ENCODE measurements around the gene SOBP. TPM values are rescaled to one million over a fixed set of nuclear protein-coding genes. Genes with fewer than 3 reads are reported as not detected.

SOBP gene
- total RNA-seq, 2 donors from 2014 or later: 0.06 TPM; not detected in 1

GRCh38 chr6:107564589-107564951 lies 74.7 kb downstream of the SOBP start:
- no peak for ATAC-seq (replicated peaks)
- H3K27me3 Mint-ChIP-seq: peaks cover 33% of the 10 kb centered on the region
- H3K4me1 Mint-ChIP-seq: no peaks in the 10 kb centered on the region
- no peak overlapping the region for H3K4me3 Mint-ChIP-seq
- H3K9me3 Mint-ChIP-seq: no peaks in the 10 kb centered on the region
- H3K27ac Mint-ChIP-seq: no peak overlapping the region
- H3K36me3 Mint-ChIP-seq (ENCODE audit: low read depth): no peaks in the 10 kb centered on the region

- Mint-ChIP-seq H3K4me1 (no peaks in the 10 kb centered on the region), H3K27ac (no peak overlapping the region), H3K9me3 (no peaks in the 10 kb centered on the region), H3K27me3 (peaks cover 36% of the 10 kb centered on the region), H3K36me3 (ENCODE audit: low read depth) (no peaks in the 10 kb centered on the region), H3K4me3 (no peak overlapping the region)
- ATAC-seq (replicated peaks): no peak
Observed at GRCh38 chr6:107565165-107565723, 75.3 kb downstream of the SOBP start.

- H3K9me3 Mint-ChIP-seq: no peaks in the 10 kb centered on the region
- H3K27me3 Mint-ChIP-seq: peaks cover 39% of the 10 kb centered on the region
- ATAC-seq (replicated peaks): no peak
- H3K4me1 Mint-ChIP-seq: no peaks in the 10 kb centered on the region
- no peak overlapping the region for H3K27ac Mint-ChIP-seq
- no peak overlapping the region for H3K4me3 Mint-ChIP-seq
- no peaks in the 10 kb centered on the region for H3K36me3 Mint-ChIP-seq (ENCODE audit: low read depth)
Observed at GRCh38 chr6:107567643-107568042, 77.7 kb downstream of the SOBP start.

- Mint-ChIP-seq H3K4me1 (no peaks in the 10 kb centered on the region), H3K4me3 (no peak overlapping the region)
Observed at GRCh38 chr6:107569473-107569872, 79.6 kb downstream of the SOBP start.

GRCh38 chr6:107571354-107571753 lies 81.4 kb downstream of the SOBP start:
- Mint-ChIP-seq H3K36me3 (ENCODE audit: low read depth) (no peaks in the 10 kb centered on the region), H3K9me3 (no peaks in the 10 kb centered on the region), H3K27ac (no peak overlapping the region), H3K4me3 (no peak overlapping the region), H3K27me3 (peaks cover 38% of the 10 kb centered on the region), H3K4me1 (no peaks in the 10 kb centered on the region)
- ATAC-seq (replicated peaks): no peak

More at GRCh38 chr6:107569473-107569872, 79.6 kb downstream of the SOBP start:
- no peak overlapping the region for H3K27ac Mint-ChIP-seq
- H3K27me3 Mint-ChIP-seq: peaks cover 40% of the 10 kb centered on the region
- ATAC-seq (replicated peaks): no peak
- H3K36me3 Mint-ChIP-seq (ENCODE audit: low read depth): no peaks in the 10 kb centered on the region
- H3K9me3 Mint-ChIP-seq: no peaks in the 10 kb centered on the region

GRCh38 chr6:107572886-107573285 lies 83.0 kb downstream of the SOBP start:
- H3K4me1 Mint-ChIP-seq: no peaks in the 10 kb centered on the region
- ATAC-seq (replicated peaks): no peak
- H3K27ac Mint-ChIP-seq: no peak overlapping the region
- H3K36me3 Mint-ChIP-seq (ENCODE audit: low read depth): no peaks in the 10 kb centered on the region
- H3K27me3 Mint-ChIP-seq: peaks cover 27% of the 10 kb centered on the region
- H3K9me3 Mint-ChIP-seq: no peaks in the 10 kb centered on the region
- H3K4me3 Mint-ChIP-seq: no peak overlapping the region

GRCh38 chr6:107574856-107575255 lies 84.9 kb downstream of the SOBP start:
- peaks cover 25% of the 10 kb centered on the region for H3K27me3 Mint-ChIP-seq
- H3K36me3 Mint-ChIP-seq (ENCODE audit: low read depth): no peaks in the 10 kb centered on the region
- H3K4me1 Mint-ChIP-seq: no peaks in the 10 kb centered on the region
- ATAC-seq (replicated peaks): no peak
- no peak overlapping the region for H3K4me3 Mint-ChIP-seq
- no peak overlapping the region for H3K27ac Mint-ChIP-seq
- H3K9me3 Mint-ChIP-seq: no peaks in the 10 kb centered on the region

- peak; percentile 89 for ATAC-seq (replicated peaks)
- H3K27ac Mint-ChIP-seq: no peak overlapping the region
- no peaks in the 10 kb centered on the region for H3K36me3 Mint-ChIP-seq (ENCODE audit: low read depth)
- H3K4me1 Mint-ChIP-seq: no peaks in the 10 kb centered on the region
- peaks cover 28% of the 10 kb centered on the region for H3K27me3 Mint-ChIP-seq
- H3K9me3 Mint-ChIP-seq: no peaks in the 10 kb centered on the region
- H3K4me3 Mint-ChIP-seq: no peak overlapping the region
Observed at GRCh38 chr6:107576852-107577251, 86.9 kb downstream of the SOBP start.

- H3K36me3 Mint-ChIP-seq (ENCODE audit: low read depth): no peaks in the 10 kb centered on the region
- H3K4me3 Mint-ChIP-seq: no peak overlapping the region
- no peak for ATAC-seq (replicated peaks)
- no peaks in the 10 kb centered on the region for H3K9me3 Mint-ChIP-seq
- no peak overlapping the region for H3K27ac Mint-ChIP-seq
- no peaks in the 10 kb centered on the region for H3K4me1 Mint-ChIP-seq
- H3K27me3 Mint-ChIP-seq: peaks cover 29% of the 10 kb centered on the region
Observed at GRCh38 chr6:107578642-107579341, 88.9 kb downstream of the SOBP start.

- Mint-ChIP-seq H3K4me1 (no peaks in the 10 kb centered on the region), H3K27me3 (peaks cover 29% of the 10 kb centered on the region)
Observed at GRCh38 chr6:107579456-107580056, 89.6 kb downstream of the SOBP start.

GRCh38 chr6:107582086-107582485 lies 92.2 kb downstream of the SOBP start:
- no peak overlapping the region for H3K4me3 Mint-ChIP-seq
- no peaks in the 10 kb centered on the region for H3K36me3 Mint-ChIP-seq (ENCODE audit: low read depth)
- no peak for ATAC-seq (replicated peaks)
- H3K9me3 Mint-ChIP-seq: no peaks in the 10 kb centered on the region
- no peaks in the 10 kb centered on the region for H3K4me1 Mint-ChIP-seq
- no peak overlapping the region for H3K27ac Mint-ChIP-seq
- H3K27me3 Mint-ChIP-seq: peaks cover 20% of the 10 kb centered on the region

More at GRCh38 chr6:107579456-107580056, 89.6 kb downstream of the SOBP start:
- Mint-ChIP-seq H3K27ac (no peak overlapping the region), H3K9me3 (no peaks in the 10 kb centered on the region), H3K4me3 (no peak overlapping the region), H3K36me3 (ENCODE audit: low read depth) (no peaks in the 10 kb centered on the region)
- no peak for ATAC-seq (replicated peaks)

GRCh38 chr6:107584726-107585125 lies 94.8 kb downstream of the SOBP start:
- Mint-ChIP-seq H3K36me3 (ENCODE audit: low read depth) (no peaks in the 10 kb centered on the region), H3K27ac (no peak overlapping the region), H3K9me3 (no peaks in the 10 kb centered on the region), H3K27me3 (peaks cover 25% of the 10 kb centered on the region), H3K4me1 (no peaks in the 10 kb centered on the region), H3K4me3 (no peak overlapping the region)
- ATAC-seq (replicated peaks): no peak

GRCh38 chr6:107585815-107586435 lies 96.0 kb downstream of the SOBP start:
- H3K27me3 Mint-ChIP-seq: peaks cover 27% of the 10 kb centered on the region
- H3K9me3 Mint-ChIP-seq: no peaks in the 10 kb centered on the region
- no peaks in the 10 kb centered on the region for H3K4me1 Mint-ChIP-seq
- no peaks in the 10 kb centered on the region for H3K36me3 Mint-ChIP-seq (ENCODE audit: low read depth)
- H3K4me3 Mint-ChIP-seq: no peak overlapping the region
- ATAC-seq (replicated peaks): no peak
- H3K27ac Mint-ChIP-seq: no peak overlapping the region

GRCh38 chr6:107587451-107587850 lies 97.5 kb downstream of the SOBP start:
- H3K27ac Mint-ChIP-seq: no peak overlapping the region
- no peaks in the 10 kb centered on the region for H3K9me3 Mint-ChIP-seq
- ATAC-seq (replicated peaks): no peak
- H3K4me1 Mint-ChIP-seq: no peaks in the 10 kb centered on the region
- no peak overlapping the region for H3K4me3 Mint-ChIP-seq
- H3K27me3 Mint-ChIP-seq: peaks cover 25% of the 10 kb centered on the region
- H3K36me3 Mint-ChIP-seq (ENCODE audit: low read depth): no peaks in the 10 kb centered on the region

GRCh38 chr6:107589199-107589598 lies 99.3 kb downstream of the SOBP start:
- no peak for ATAC-seq (replicated peaks)
- Mint-ChIP-seq H3K36me3 (ENCODE audit: low read depth) (no peaks in the 10 kb centered on the region), H3K27ac (no peak overlapping the region), H3K27me3 (peaks cover 29% of the 10 kb centered on the region), H3K9me3 (no peaks in the 10 kb centered on the region), H3K4me1 (no peaks in the 10 kb centered on the region), H3K4me3 (no peak overlapping the region)
